ENCODE measurements around the gene FLNC. TPM values are rescaled to one million over a fixed set of nuclear protein-coding genes. Genes with fewer than 3 reads are reported as not detected.
A peak's percentile ranks its signal among the peaks of the same experiment; 100 is the strongest.

Gene FLNC
- total and polyA plus RNA-seq, 9 of the 15 experiments (the other 6 are each of a cell fraction or from before 2014, with no cell fraction given) = 0.90 to 155 (median 28.8) TPM

DNA sequence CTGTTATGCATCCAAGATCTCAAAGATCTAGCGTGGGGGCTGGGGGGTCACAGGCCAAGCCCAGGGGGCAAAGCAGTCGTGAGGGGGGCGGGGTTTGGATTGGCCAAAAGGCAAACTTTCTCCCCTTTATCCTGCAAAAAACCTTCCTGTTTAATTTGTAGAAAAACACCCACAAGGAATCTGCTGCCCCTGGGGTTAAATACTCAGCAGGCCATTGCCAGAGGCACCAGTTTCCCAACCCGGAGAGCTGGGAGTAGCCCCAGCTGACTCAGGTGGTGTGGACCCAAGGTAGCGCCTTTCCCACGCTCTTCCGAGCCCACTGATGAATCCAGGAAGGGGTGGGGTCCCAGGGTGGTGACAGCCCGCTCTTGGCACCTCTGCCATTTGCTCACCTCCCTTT, 58.9 kb downstream of the FLNC start (continued):
- TF ChIP-seq, protein P1, sequence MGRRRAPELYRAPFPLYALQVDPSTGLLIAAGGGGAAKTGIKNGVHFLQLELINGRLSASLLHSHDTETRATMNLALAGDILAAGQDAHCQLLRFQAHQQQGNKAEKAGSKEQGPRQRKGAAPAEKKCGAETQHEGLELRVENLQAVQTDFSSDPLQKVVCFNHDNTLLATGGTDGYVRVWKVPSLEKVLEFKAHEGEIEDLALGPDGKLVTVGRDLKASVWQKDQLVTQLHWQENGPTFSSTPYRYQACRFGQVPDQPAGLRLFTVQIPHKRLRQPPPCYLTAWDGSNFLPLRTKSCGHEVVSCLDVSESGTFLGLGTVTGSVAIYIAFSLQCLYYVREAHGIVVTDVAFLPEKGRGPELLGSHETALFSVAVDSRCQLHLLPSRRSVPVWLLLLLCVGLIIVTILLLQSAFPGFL (CRISPR knock-in tag; IDR thresholded peaks at IDR 0.05) = no peak
- TF ChIP-seq CREB1 (IDR thresholded peaks at IDR 0.05) (no peak), CREB1 (CRISPR knock-in tag; IDR thresholded peaks at IDR 0.05) (no peak)

DNA sequence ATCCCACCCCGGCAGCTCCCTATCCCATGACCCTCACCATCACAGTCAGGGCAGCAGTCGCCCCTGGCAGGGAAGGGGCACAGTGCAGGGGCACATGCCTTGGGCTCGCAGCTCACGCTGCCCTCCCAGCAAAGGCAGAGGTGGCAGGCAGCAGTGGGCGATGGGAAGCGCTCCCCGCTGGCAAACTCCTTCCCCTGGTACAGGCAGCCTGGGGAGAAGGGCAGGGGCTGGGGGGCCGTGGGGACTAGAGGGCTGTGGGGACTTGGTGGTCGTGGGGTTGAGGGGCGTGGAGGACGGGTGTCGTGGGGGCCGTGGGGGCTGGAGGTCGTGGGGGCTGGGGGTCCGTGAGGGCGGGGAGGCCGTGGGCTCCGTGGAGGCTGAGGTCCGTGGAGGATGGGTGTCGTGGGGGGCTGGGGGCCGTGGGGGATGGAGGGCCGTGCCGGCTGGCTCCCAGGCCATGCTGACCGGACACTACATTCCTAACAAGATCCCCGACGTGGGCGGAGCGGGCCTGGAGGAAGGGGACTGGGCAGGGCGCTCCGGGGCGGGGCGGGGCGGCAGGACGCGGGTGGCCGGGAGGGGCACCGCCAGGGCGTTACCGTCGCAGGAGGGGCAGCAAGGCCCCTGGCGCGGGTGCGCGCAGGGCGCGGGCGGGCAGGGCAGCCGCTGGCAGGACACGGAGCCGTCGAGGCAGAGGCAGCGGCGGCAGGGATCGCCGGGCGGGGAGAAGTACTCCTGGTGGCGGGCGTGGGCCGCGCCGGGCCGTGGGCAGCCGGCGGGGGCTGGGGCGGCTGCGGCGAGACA, 60.3 kb downstream of the FLNC start:
- Histone ChIP-seq H2AFZ (ENCODE audit: low read depth, low read length) (peak overlapping the region; percentile 57), H4K20me1 (replicated peaks; ENCODE audit: control insufficient read depth, insufficient read depth, low read length) (no peaks in the 10 kb centered on the region; the same call in 1 of the 2 replicates), H3K79me2 (ENCODE audit: control insufficient read depth, insufficient read depth, low read length) (no peaks in the 10 kb centered on the region), H3K9me1 (ENCODE audit: control insufficient read depth, insufficient read depth, low read length) (no peaks in the 10 kb centered on the region), H3K27me3 (ENCODE audit: control insufficient read depth in 2 of 2, insufficient read depth in 2 of 2, low read length in 2 of 2) (peaks cover 14 to 49% of the 10 kb centered on the region in 2 experiments), H3K4me2 (ENCODE audit: insufficient read depth, low read length) (peak overlapping the region; percentile 45; the same call in 1 of the 2 replicates), H3K4me1 (replicated peaks in 1 of 2; ENCODE audit: control insufficient read depth in 2 of 2, insufficient read depth in 2 of 2, low read length in 2 of 2) (peaks cover 0 to 53% of the 10 kb centered on the region in 2 experiments; a peak in 3 of 5 replicates), H3K36me3 (ENCODE audit: control insufficient read depth, insufficient read depth, low read length) (no peaks in the 10 kb centered on the region), H3K4me3 (peak overlapping the region; percentile 24; the same call in 1 of the 2 replicates), H3K27ac (ENCODE audit: extremely low read depth, low read depth, low read length) (no peak overlapping the region), H3K9ac (ENCODE audit: insufficient read depth in 1 of 2, low read depth in 2 of 2, low read length in 2 of 2) (peak overlapping the region in 1 of 2 experiments; percentile 87; a peak in 3 of 4 replicates), H3K9me3 (replicated peaks; ENCODE audit: control insufficient read depth, insufficient read depth, low read depth, low read length) (peaks cover 4% of the 10 kb centered on the region)
- 12% methylated on average over 38 of the region's 67 CpGs for WGBS (ENCODE audit: insufficient coverage, low coverage, missing lambda C conversion rate)
- intact Hi-C loops (cut with micrococcal nuclease) (no loop called here), in situ Hi-C loops (cut with MboI) (no loop called here)
- no peak for FAIRE-seq
- no TSS peak for BruUV-seq (replicated peaks)
- ChIA-PET CTCF (ENCODE audit: low intra/inter-chr PET ratio) (no interaction called here), POLR2A (interaction anchor here (1.2 kb wide), 1 partner anchor 201 kb away, joined by 3 read pairs; no protein-coding TSS in a partner anchor)
- peak in 2 of 4 experiments; percentile 90 to 91 for DNase-seq (ENCODE audit: extremely low read depth in 1 of 4, low spot score in 3 of 4)
- ATAC-seq = peak; percentile 30
- 0 out of 4 replicates have a peak, but pooled peaks of 1 of the 2 experiments have one; percentile 31 for TF ChIP-seq TEAD1 (CRISPR knock-in tag; IDR thresholded peaks at IDR 0.05)
- TF ChIP-seq, protein P2, sequence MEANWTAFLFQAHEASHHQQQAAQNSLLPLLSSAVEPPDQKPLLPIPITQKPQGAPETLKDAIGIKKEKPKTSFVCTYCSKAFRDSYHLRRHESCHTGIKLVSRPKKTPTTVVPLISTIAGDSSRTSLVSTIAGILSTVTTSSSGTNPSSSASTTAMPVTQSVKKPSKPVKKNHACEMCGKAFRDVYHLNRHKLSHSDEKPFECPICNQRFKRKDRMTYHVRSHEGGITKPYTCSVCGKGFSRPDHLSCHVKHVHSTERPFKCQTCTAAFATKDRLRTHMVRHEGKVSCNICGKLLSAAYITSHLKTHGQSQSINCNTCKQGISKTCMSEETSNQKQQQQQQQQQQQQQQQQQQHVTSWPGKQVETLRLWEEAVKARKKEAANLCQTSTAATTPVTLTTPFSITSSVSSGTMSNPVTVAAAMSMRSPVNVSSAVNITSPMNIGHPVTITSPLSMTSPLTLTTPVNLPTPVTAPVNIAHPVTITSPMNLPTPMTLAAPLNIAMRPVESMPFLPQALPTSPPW (CRISPR knock-in tag; IDR thresholded peaks at IDR 0.05) = peak; percentile 25; the same call in 1 of the 2 replicates
- no peak for TF ChIP-seq TBL1XR1 (IDR thresholded peaks at IDR 0.05; ENCODE audit: low read length in 2 of 2)
- TF ChIP-seq ZFPM2 (CRISPR knock-in tag; IDR thresholded peaks at IDR 0.05) = no peak
- TF ChIP-seq RB1 (IDR thresholded peaks at IDR 0.05; ENCODE audit: low read depth) = 0 out of 2 replicates have a peak, but pooled peaks have one; percentile 30
- TF ChIP-seq HNRNPL (IDR thresholded peaks at IDR 0.05; ENCODE audit: low read depth, low read length) = 0 out of 2 replicates have a peak, but pooled peaks have one; percentile 51
- 0 out of 2 replicates have a peak, but pooled peaks have one; percentile 9 for TF ChIP-seq CTBP1 (IDR thresholded peaks at IDR 0.05; ENCODE audit: borderline replicate concordance)
- TF ChIP-seq CREBBP (IDR thresholded peaks at IDR 0.05; ENCODE audit: low read depth, low read length) = no peak
- peak; percentile 39 for TF ChIP-seq PCBP1 (IDR thresholded peaks at IDR 0.05; ENCODE audit: low read depth, low read length, poor library complexity, severe bottlenecking)
- TF ChIP-seq, protein P3, sequence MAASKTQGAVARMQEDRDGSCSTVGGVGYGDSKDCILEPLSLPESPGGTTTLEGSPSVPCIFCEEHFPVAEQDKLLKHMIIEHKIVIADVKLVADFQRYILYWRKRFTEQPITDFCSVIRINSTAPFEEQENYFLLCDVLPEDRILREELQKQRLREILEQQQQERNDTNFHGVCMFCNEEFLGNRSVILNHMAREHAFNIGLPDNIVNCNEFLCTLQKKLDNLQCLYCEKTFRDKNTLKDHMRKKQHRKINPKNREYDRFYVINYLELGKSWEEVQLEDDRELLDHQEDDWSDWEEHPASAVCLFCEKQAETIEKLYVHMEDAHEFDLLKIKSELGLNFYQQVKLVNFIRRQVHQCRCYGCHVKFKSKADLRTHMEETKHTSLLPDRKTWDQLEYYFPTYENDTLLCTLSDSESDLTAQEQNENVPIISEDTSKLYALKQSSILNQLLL (CRISPR knock-in tag; IDR thresholded peaks at IDR 0.05; ENCODE audit: borderline replicate concordance) = no peak
